HCT116 (cell line): ENCODE data around the gene TMEM222. TPM values are rescaled to one million over a fixed set of nuclear protein-coding genes. Genes with fewer than 3 reads are reported as not detected.

Experiments
- ATAC-seq: fragments of 200-7000 bp; cut with Tn5 transposase; 2 replicates; pipeline ENCODE4 v1.9.1; 2020; ENCODE audit warnings: mild to moderate bottlenecking, moderate library complexity
- BruUV-seq: library from RNA; stranded (reverse); fragments of 400-500 nt; replicated peaks from 2 replicates; lab custom pipeline; 2021; lab: Mats Ljungman, UMichigan
- CTCF ChIA-PET: fragments of 300-600 bp; sonication (Branson Sonifier 250); formaldehyde crosslinking; loops from one replicate; lab custom pipeline; 2021; ENCODE audit warnings: antibody characterized with exemption; lab: Charles Lee
- POLR2A ChIA-PET: fragments of 300-600, 350-600 bp; sonication (Branson Sonifier 250); formaldehyde crosslinking; loops from one replicate; lab custom pipeline; 2021; ENCODE audit warnings: antibody characterized with exemption; lab: Charles Lee
- RAD21 ChIA-PET, 2 experiments: fragments of 300-600 bp; sonication (Branson Sonifier 250); formaldehyde crosslinking; loops; one replicate each; lab custom pipeline; 2023; ENCODE audit warnings: low total read pairs in 2 of 2; ENCODE audit not compliant: uncharacterized antibody in 2 of 2, unreplicated experiment in 2 of 2, low non-redundant PET in 1 of 2; lab: Charles Lee
- DNase-seq: peaks from one replicate; pipeline ENCODE4 v3.0.0-alpha.2; 2010; ENCODE audit warnings: low read depth, low spot score
- H2AFZ ChIP-seq: fragments of 200-600 bp; shearing (Covaris generic), sonication (generic); 2 replicates; pipeline ENCODE4 v1.6.1; 2017; ENCODE audit warnings: low read depth, mixed run types, mixed read lengths, antibody characterized with exemption, low read length; ENCODE audit not compliant: poor library complexity, severe bottlenecking
- H3K27ac ChIP-seq: 2 replicates; pipeline ENCODE4 v1.5.1; 2012; ENCODE audit warnings: low read depth, low read length
- H3K27me3 ChIP-seq: fragments of 200-600 bp; sonication (generic); 2 replicates; pipeline ENCODE4 v1.6.1; 2016; ENCODE audit warnings: mixed run types, low read length, mixed read lengths; ENCODE audit not compliant: insufficient read depth
- H3K36me3 ChIP-seq, 2 experiments: fragments of 200-500 bp in 1 of 2; fragments of 200-600 bp in 1 of 2; sonication (Bioruptor generic) in 1 of 2; sonication (generic) in 1 of 2; 2 replicates each; pipeline versions ENCODE4 v1.5.1 to v1.6.1; 2014 to 2016; ENCODE audit warnings: low read length in 2 of 2, inconsistent platforms in 1 of 2, mixed read lengths in 1 of 2, mixed run types in 1 of 2; ENCODE audit not compliant: insufficient read depth in 2 of 2, control insufficient read depth in 1 of 2
- H3K4me1 ChIP-seq, 2 experiments: fragments of 200-600 bp in 1 of 2; sonication (generic) in 1 of 2; 2 replicates each; pipeline versions ENCODE4 v1.5.1 to v1.6.1; 2012 to 2017; ENCODE audit warnings: low read length in 2 of 2, inconsistent platforms in 1 of 2, mild to moderate bottlenecking in 1 of 2, mixed read lengths in 1 of 2, mixed run types in 1 of 2, moderate library complexity in 1 of 2; ENCODE audit not compliant: insufficient read depth in 2 of 2, control insufficient read depth in 1 of 2
- H3K4me2 ChIP-seq: fragments of 200-600 bp; sonication (generic); 2 replicates; pipeline ENCODE4 v1.6.1; 2017; ENCODE audit warnings: mixed run types, low read length, mixed read lengths
- H3K4me3 ChIP-seq, 2 experiments: fragments of 200-600 bp in 1 of 2; sonication (generic) in 1 of 2; replicated peaks in 1 of 2; 2 replicates each; pipeline ENCODE4 v1.5.1; 2011 to 2016; ENCODE audit warnings: low read length in 2 of 2, control low read depth in 1 of 2, low read depth in 1 of 2, mild to moderate bottlenecking in 1 of 2, mixed read lengths in 1 of 2, mixed run types in 1 of 2
- H3K79me2 ChIP-seq: fragments of 200-600 bp; sonication (generic); 2 replicates; pipeline ENCODE4 v1.6.1; 2017; ENCODE audit warnings: mild to moderate bottlenecking, mixed run types, low read length, moderate library complexity, mixed read lengths; ENCODE audit not compliant: insufficient read depth
- H3K9ac ChIP-seq: fragments of 200-600 bp; sonication (generic); 2 replicates; pipeline ENCODE4 v1.6.1; 2016; ENCODE audit warnings: low read length, mixed read lengths
- H3K9me2 ChIP-seq: fragments of 200-600 bp; sonication (generic), shearing (Covaris generic); 2 replicates; pipeline ENCODE4 v1.6.1; 2017; ENCODE audit warnings: mixed run types, mild to moderate bottlenecking, moderate library complexity; ENCODE audit not compliant: insufficient read depth
- H3K9me3 ChIP-seq, 2 experiments: fragments of 200-500 bp in 1 of 2; fragments of 200-600 bp in 1 of 2; sonication (Bioruptor generic) in 1 of 2; sonication (generic) in 1 of 2; 2 replicates each; pipeline ENCODE4 v1.6.1; 2014 to 2017; ENCODE audit warnings: low read length in 2 of 2, mixed read lengths in 2 of 2, inconsistent platforms in 1 of 2, low read depth in 1 of 2, mild to moderate bottlenecking in 1 of 2, mixed run types in 1 of 2, moderate library complexity in 1 of 2; ENCODE audit not compliant: control insufficient read depth in 1 of 2, insufficient read depth in 1 of 2
- H4K20me1 ChIP-seq: fragments of 200-600 bp; sonication (generic), shearing (Covaris generic); 2 replicates; pipeline ENCODE4 v1.6.1; 2017; ENCODE audit warnings: mixed run types, mild to moderate bottlenecking, moderate library complexity; ENCODE audit not compliant: insufficient read depth
- EGR1 ChIP-seq: IDR thresholded peaks from 2 replicates; pipeline ENCODE4 v1.6.1; 2012; ENCODE audit warnings: low read depth
- EZH2phosphoT487 ChIP-seq: fragments of 200-600 bp; IDR thresholded peaks from 2 replicates; pipeline ENCODE4 v1.6.1; 2018; ENCODE audit warnings: antibody characterized with exemption, borderline replicate concordance
- POLR2A ChIP-seq: IDR thresholded peaks from 2 replicates; pipeline ENCODE4 v1.7.0; 2011; ENCODE audit warnings: borderline replicate concordance; ENCODE audit not compliant: insufficient read depth, insufficient read length; ENCODE audit errors: extremely low read depth
- POLR2AphosphoS5 ChIP-seq: IDR thresholded peaks from 2 replicates; pipeline ENCODE4 v1.6.1; 2011; ENCODE audit warnings: mild to moderate bottlenecking, low read depth, low read length, moderate library complexity
- SP1 ChIP-seq: IDR thresholded peaks from 2 replicates; pipeline ENCODE4 v1.6.1; 2012; ENCODE audit warnings: low read depth
- SRF ChIP-seq: IDR thresholded peaks from 2 replicates; pipeline ENCODE4 v1.6.1; 2012; ENCODE audit warnings: low read depth
- YY1 ChIP-seq: IDR thresholded peaks from 2 replicates; pipeline ENCODE4 v1.6.1; 2011; ENCODE audit warnings: low read length, low read depth, moderate library complexity, mild to moderate bottlenecking; ENCODE audit not compliant: insufficient replicate concordance; ENCODE audit errors: extremely low read depth
- ZFX ChIP-seq: fragments of 450-650 bp; IDR thresholded peaks from 2 replicates; pipeline ENCODE4 v1.6.1; 2017
- intact Hi-C: fragments of 100-400 bp; cut with micrococcal nuclease; formaldehyde crosslinking; loops from 2 replicates; pipeline ENCODE4 v1.10.0; 2022
- total RNA-seq: library from RNA; stranded (reverse); gene quantifications from one replicate; pipeline ENCODE4 v1.2.1, GENCODE V29; 2021; ENCODE audit not compliant: unreplicated experiment

The TMEM222 gene
- total RNA-seq, 1 experiment from 2014 or later, result 32.8 TPM

DNA sequence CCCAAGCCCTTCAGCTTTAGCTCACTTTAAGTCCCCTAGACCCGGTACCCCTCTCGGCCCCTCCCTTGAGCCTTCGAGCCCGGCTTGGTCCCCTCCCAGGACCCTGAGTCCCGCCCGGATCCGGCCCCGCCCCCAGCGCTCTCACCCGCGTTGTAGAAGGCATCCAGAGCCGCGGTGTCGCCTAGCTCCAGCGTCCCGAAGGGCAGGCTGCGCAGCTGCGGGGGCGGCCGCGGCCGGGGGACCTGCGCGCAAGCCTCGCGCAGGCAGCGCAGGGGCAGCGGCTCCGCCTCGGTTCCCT lies 44.1 kb downstream of the TMEM222 start:
- Histone ChIP-seq H3K27me3 (no peaks in the 10 kb centered on the region), H3K9me2 (no peaks in the 10 kb centered on the region), H2AFZ (peak overlapping the region; percentile 68), H3K4me3 (peak overlapping the region; percentile 67 to 69), H3K9me3 (no peaks in the 10 kb centered on the region), H4K20me1 (no peaks in the 10 kb centered on the region), H3K27ac (peak overlapping the region; percentile 100), H3K36me3 (peaks cover 0 to 4% of the 10 kb centered on the region in 2 experiments; a peak in 1 of 4 replicates), H3K4me1 (peaks cover 12 to 32% of the 10 kb centered on the region in 2 experiments), H3K9ac (peak overlapping the region; percentile 78), H3K79me2 (peaks cover 3% of the 10 kb centered on the region; the same call in 1 of the 2 replicates), H3K4me2 (peak overlapping the region; percentile 95)
- POLR2A ChIA-PET, result interaction anchor here (0.6 to 2.6 kb wide), 17 partner anchors 8 to 367 kb away, joined by 3 to 26 read pairs (median 4); partner anchors contain the start of genes CD164L2, GPR3 and SYTL1
- DNase-seq (peak; percentile 51), ATAC-seq (peak; percentile 72)
- CTCF ChIA-PET, result interaction anchor here (0.5 to 3.3 kb wide), 19 partner anchors 8 to 509 kb away, joined by 3 to 28 read pairs (median 5); partner anchors contain the start of genes CD164L2, GPR3 and SYTL1
- RAD21 ChIA-PET, result interaction anchor here in 1 of 2 experiments (0.6 kb wide), 1 partner anchor 59 kb away, joined by 7 read pairs; no protein-coding TSS in a partner anchor
- no TSS peak for BruUV-seq
- intact Hi-C loops, result no loop called here
- TF ChIP-seq EGR1, result peak; percentile 92
- no peak for TF ChIP-seq YY1
- TF ChIP-seq SP1, result 0 out of 2 replicates have a peak, but pooled peaks have one; percentile 10
- TF ChIP-seq POLR2AphosphoS5, result peak; percentile 23; the same call in 1 of the 2 replicates
- 0 out of 2 replicates have a peak, but pooled peaks have one; percentile 47 for TF ChIP-seq ZFX
- no peak for TF ChIP-seq EZH2phosphoT487
- peak; percentile 22 for TF ChIP-seq POLR2A
- TF ChIP-seq SRF, result no peak
